CD14-positive monocyte (primary cell): ENCODE measurements around the gene SPON1. TPM values are rescaled to one million over a fixed set of nuclear protein-coding genes. Genes with fewer than 3 reads are reported as not detected.

ENCODE experiments used
- DNase-seq, 3 donors: peaks; one replicate each; pipeline ENCODE4 v3.0.0-alpha.2; 2011 to 2022
- H2AFZ ChIP-seq: 2 replicates; pipeline ENCODE4 v1.6.0; 2012; ENCODE audit warnings: mild to moderate bottlenecking, low read depth, low read length, inconsistent platforms; ENCODE audit not compliant: insufficient read depth, poor library complexity, severe bottlenecking
- H3K27ac ChIP-seq, 2 donors: 1 replicate in 1 of 2; 2 replicates in 1 of 2; pipeline ENCODE4 v1.5.1; 2012 to 2013; ENCODE audit warnings: low read length in 2 of 2, control low read depth in 1 of 2, inconsistent platforms in 1 of 2, low read depth in 1 of 2, mild to moderate bottlenecking in 1 of 2
- H3K27me3 ChIP-seq, 2 donors: one replicate each; pipeline versions ENCODE4 v1.6.0 to v1.6.1; 2011 to 2013; ENCODE audit warnings: low read length in 2 of 2; ENCODE audit not compliant: control insufficient read depth in 2 of 2, insufficient read depth in 2 of 2
- H3K36me3 ChIP-seq, 2 donors: replicated peaks in 1 of 2; 1 replicate in 1 of 2; 2 replicates in 1 of 2; pipeline versions ENCODE4 v1.5.1 to v1.6.1; 2012 to 2013; ENCODE audit warnings: low read length in 2 of 2, control low read depth in 1 of 2, inconsistent platforms in 1 of 2, mild to moderate bottlenecking in 1 of 2; ENCODE audit not compliant: insufficient read depth in 2 of 2, control insufficient read depth in 1 of 2
- H3K4me1 ChIP-seq, 2 donors: 1 replicate in 1 of 2; 2 replicates in 1 of 2; pipeline versions ENCODE4 v1.5.1 to v1.6.1; 2012 to 2013; ENCODE audit warnings: low read length in 2 of 2, control low read depth in 1 of 2, inconsistent platforms in 1 of 2, mild to moderate bottlenecking in 1 of 2, moderate library complexity in 1 of 2; ENCODE audit not compliant: insufficient read depth in 2 of 2, control insufficient read depth in 1 of 2
- H3K4me2 ChIP-seq: replicated peaks from 2 replicates; pipeline ENCODE3; 2012; ENCODE audit warnings: low read length, moderate library complexity, mild to moderate bottlenecking; ENCODE audit not compliant: poor library complexity, severe bottlenecking; ENCODE audit errors: extremely low read depth
- H3K4me3 ChIP-seq, 3 experiments: fragments of 200-600 bp in 1 of 3; sonication (generic) in 1 of 3; replicated peaks in 1 of 3; 1 replicate in 2 of 3; 2 replicates in 1 of 3; pipeline ENCODE4 v1.5.1; 2011 to 2013; ENCODE audit warnings: low read length in 3 of 3, mild to moderate bottlenecking in 3 of 3, control low read depth in 2 of 3, low read depth in 2 of 3, inconsistent platforms in 1 of 3, moderate library complexity in 1 of 3
- H3K79me2 ChIP-seq: 2 replicates; pipeline ENCODE4 v1.6.0; 2012; ENCODE audit warnings: mild to moderate bottlenecking, control low read depth, inconsistent platforms, low read length, moderate library complexity; ENCODE audit not compliant: insufficient read depth
- H3K9ac ChIP-seq: 2 replicates; pipeline ENCODE4 v1.6.0; 2017; ENCODE audit warnings: low read length, mild to moderate bottlenecking; ENCODE audit not compliant: insufficient read depth, poor library complexity, severe bottlenecking
- H3K9me3 ChIP-seq, 2 donors: replicated peaks in 1 of 2; 1 replicate in 1 of 2; 2 replicates in 1 of 2; pipeline versions ENCODE4 v1.5.1 to v1.6.1; 2012 to 2013; ENCODE audit warnings: low read length in 2 of 2, control low read depth in 1 of 2; ENCODE audit not compliant: control insufficient read depth in 1 of 2, insufficient read depth in 1 of 2
- H4K20me1 ChIP-seq: 2 replicates; pipeline ENCODE4 v1.6.0; 2012; ENCODE audit warnings: mild to moderate bottlenecking, low read length, control low read depth, moderate library complexity; ENCODE audit not compliant: insufficient read depth
- H3K27ac Mint-ChIP-seq, 7 donors: one replicate each; pipeline ENCODE4 v1.8.0; 2020; ENCODE audit warnings: mild to moderate bottlenecking in 7 of 7, mixed read lengths in 7 of 7, moderate library complexity in 6 of 7, inconsistent platforms in 2 of 7
- H3K27me3 Mint-ChIP-seq, 3 donors: one replicate each; pipeline ENCODE4 v1.8.0; 2021 to 2022; ENCODE audit warnings: low read depth in 3 of 3, mild to moderate bottlenecking in 3 of 3, mixed read lengths in 3 of 3, moderate library complexity in 3 of 3, inconsistent platforms in 1 of 3
- H3K36me3 Mint-ChIP-seq, 2 donors: one replicate each; pipeline ENCODE4 v1.8.0; 2020; ENCODE audit warnings: mixed read lengths in 2 of 2, inconsistent platforms in 1 of 2, mild to moderate bottlenecking in 1 of 2
- H3K4me1 Mint-ChIP-seq: one replicate; pipeline ENCODE4 v1.8.0; 2020; ENCODE audit warnings: mild to moderate bottlenecking, mixed read lengths
- H3K4me3 Mint-ChIP-seq, 2 donors: one replicate each; pipeline ENCODE4 v1.8.0; 2020; ENCODE audit warnings: mild to moderate bottlenecking in 2 of 2, mixed read lengths in 2 of 2, moderate library complexity in 1 of 2
- H3K9me3 Mint-ChIP-seq, 7 donors: one replicate each; pipeline ENCODE4 v1.8.0; 2020 to 2022; ENCODE audit warnings: mixed read lengths in 7 of 7, mild to moderate bottlenecking in 6 of 7, moderate library complexity in 6 of 7, inconsistent platforms in 2 of 7
- WGBS: methylation state at CpG from one replicate; pipeline ENCODE4 v1.1.5; 2013; ENCODE audit warnings: missing lambda C conversion rate; ENCODE audit not compliant: insufficient coverage; 5-methylcytosine and 5-hydroxymethylcytosine counted together
- intact Hi-C, 2 donors: fragments of 100-400 bp; cut with micrococcal nuclease; formaldehyde crosslinking; loops; one replicate each; pipeline versions ENCODE4 v1.15.0 to v1.15.1; 2023
- polyA plus RNA-seq, 3 donors: library from polyadenylated mRNA; depleted of rRNA in 1 of 3; unstranded in 2 of 3; stranded (reverse) in 1 of 3; fragments of 300-500 nt in 2 of 3; fragments of >200 nt in 1 of 3; fragmentation: Illumina TruSeq in 2 of 3; gene quantifications; 1 replicate in 2 of 3; 2 replicates in 1 of 3; pipeline ENCODE4 v1.2.3, GENCODE V29; 2012 to 2021
- small RNA-seq: library from RNA; depleted of rRNA; stranded (forward); fragments of <200 nt; gene quantifications from one replicate; pipeline ENCODE3, GENCODE V24; 2012; ENCODE audit warnings: low read depth; ENCODE audit not compliant: insufficient read length
- TF ChIP-seq, protein P1 (sequence below): fragments of 200-600 bp; IDR thresholded peaks from one replicate; pipeline ENCODE4 v1.8.0; 2022; ENCODE audit warnings: antibody characterized with exemption, mild to moderate bottlenecking

Gene SPON1
- polyA plus RNA-seq, 3 donors = not detected

DNA sequence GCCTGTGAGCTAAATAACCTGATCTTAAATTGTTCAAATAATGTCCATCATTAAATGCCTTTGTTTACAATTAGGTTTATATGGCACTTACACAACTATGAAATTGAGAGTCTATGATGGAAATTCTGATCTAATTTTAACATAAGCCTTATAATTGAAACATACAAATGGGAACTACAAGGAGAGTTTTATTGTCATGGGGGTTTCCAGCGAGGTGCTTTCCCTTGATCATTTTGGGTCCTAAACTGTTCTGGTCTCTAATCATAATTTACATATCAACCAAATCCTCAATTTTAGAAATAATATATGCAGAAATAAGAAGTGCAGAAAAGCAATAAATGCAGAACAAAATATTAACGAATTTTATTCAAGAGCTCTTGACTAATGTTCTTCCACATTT is 351.6 kb downstream of the SPON1 start:
- Histone ChIP-seq H3K79me2 (no peaks in the 10 kb centered on the region), H3K36me3 (no peaks in the 10 kb centered on the region), H3K4me1 (no peaks in the 10 kb centered on the region), H3K9ac (no peak overlapping the region), H2AFZ (no peak overlapping the region), H3K4me2 (no peak overlapping the region), H3K4me3 (no peak overlapping the region), H3K9me3 (no peaks in the 10 kb centered on the region), H3K27me3 (no peaks in the 10 kb centered on the region), H3K27ac (no peak overlapping the region), H4K20me1 (no peaks in the 10 kb centered on the region)
- WGBS = no CpG with 5 or more reads among the region's 2 CpGs
- TF ChIP-seq, protein P1, sequence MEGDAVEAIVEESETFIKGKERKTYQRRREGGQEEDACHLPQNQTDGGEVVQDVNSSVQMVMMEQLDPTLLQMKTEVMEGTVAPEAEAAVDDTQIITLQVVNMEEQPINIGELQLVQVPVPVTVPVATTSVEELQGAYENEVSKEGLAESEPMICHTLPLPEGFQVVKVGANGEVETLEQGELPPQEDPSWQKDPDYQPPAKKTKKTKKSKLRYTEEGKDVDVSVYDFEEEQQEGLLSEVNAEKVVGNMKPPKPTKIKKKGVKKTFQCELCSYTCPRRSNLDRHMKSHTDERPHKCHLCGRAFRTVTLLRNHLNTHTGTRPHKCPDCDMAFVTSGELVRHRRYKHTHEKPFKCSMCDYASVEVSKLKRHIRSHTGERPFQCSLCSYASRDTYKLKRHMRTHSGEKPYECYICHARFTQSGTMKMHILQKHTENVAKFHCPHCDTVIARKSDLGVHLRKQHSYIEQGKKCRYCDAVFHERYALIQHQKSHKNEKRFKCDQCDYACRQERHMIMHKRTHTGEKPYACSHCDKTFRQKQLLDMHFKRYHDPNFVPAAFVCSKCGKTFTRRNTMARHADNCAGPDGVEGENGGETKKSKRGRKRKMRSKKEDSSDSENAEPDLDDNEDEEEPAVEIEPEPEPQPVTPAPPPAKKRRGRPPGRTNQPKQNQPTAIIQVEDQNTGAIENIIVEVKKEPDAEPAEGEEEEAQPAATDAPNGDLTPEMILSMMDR = no peak
- Mint-ChIP-seq H3K27ac (no peak overlapping the region), H3K4me3 (no peak overlapping the region), H3K4me1 (no peaks in the 10 kb centered on the region), H3K36me3 (no peaks in the 10 kb centered on the region), H3K27me3 (no peaks in the 10 kb centered on the region), H3K9me3 (no peaks in the 10 kb centered on the region)
- intact Hi-C loops = no loop called here
- no peak for DNase-seq

GRCh38 chr11:14315130-14315529 is 352.6 kb downstream of the SPON1 start:
- H3K4me3 Mint-ChIP-seq = no peak overlapping the region
- no peaks in the 10 kb centered on the region for H3K9me3 Mint-ChIP-seq
- Histone ChIP-seq H3K4me2 (no peak overlapping the region), H3K27ac (no peak overlapping the region), H3K79me2 (no peaks in the 10 kb centered on the region), H2AFZ (no peak overlapping the region), H3K4me1 (no peaks in the 10 kb centered on the region), H3K9me3 (no peaks in the 10 kb centered on the region), H3K36me3 (no peaks in the 10 kb centered on the region), H3K9ac (no peak overlapping the region), H3K27me3 (no peaks in the 10 kb centered on the region), H4K20me1 (no peaks in the 10 kb centered on the region), H3K4me3 (no peak overlapping the region)
- no peaks in the 10 kb centered on the region for H3K4me1 Mint-ChIP-seq
- no peak overlapping the region for H3K27ac Mint-ChIP-seq
- no peaks in the 10 kb centered on the region for H3K27me3 Mint-ChIP-seq
- DNase-seq = no peak
- H3K36me3 Mint-ChIP-seq = no peaks in the 10 kb centered on the region
- WGBS = no CpG with 5 or more reads among the region's 2 CpGs
- intact Hi-C loops = no loop called here
- TF ChIP-seq, protein P1 = no peak

Small RNA genes within 50 kb of the gene (small RNA-seq; reads per million reads assigned to genes)
- gene RNA5SP332 = not detected
